Spleen (tissue), 7 donors: Measurements from ENCODE around the gene PANK4.

Source experiments
- CTCF ChIP-seq, 11 experiments: fragments of 200-600 bp in 7 of 11; fragments of 450-650 bp in 4 of 11; sonication (generic) in 4 of 11; IDR thresholded peaks in 8 of 11; conservative IDR thresholded peaks in 3 of 11; 1 replicate in 7 of 11; 2 replicates in 4 of 11; pipeline versions ENCODE4 v1.4.0 to v1.8.0; 2016 to 2021; ENCODE audit warnings: antibody characterized with exemption in 11 of 11, inconsistent platforms in 4 of 11, mild to moderate bottlenecking in 1 of 11
- POLR2A ChIP-seq, 3 donors: fragments of 450-650 bp; IDR thresholded peaks; one replicate each; pipeline ENCODE4 v1.5.1; 2017; ENCODE audit warnings: antibody characterized with exemption in 3 of 3, mild to moderate bottlenecking in 1 of 3
- POLR2AphosphoS5 ChIP-seq, 3 donors: sonication (generic); formaldehyde crosslinking; IDR thresholded peaks; one replicate each; pipeline ENCODE4 v1.5.1; 2017; ENCODE audit warnings: antibody characterized with exemption in 3 of 3
- donor health status: DM: no; HTN: no; CAD: no; lungs with moderate emphysema.
- donor health status: DM: no; HTN: no; CAD: no.
- donor health status: DM: no; HTN: no; CAD: no.

DNA sequence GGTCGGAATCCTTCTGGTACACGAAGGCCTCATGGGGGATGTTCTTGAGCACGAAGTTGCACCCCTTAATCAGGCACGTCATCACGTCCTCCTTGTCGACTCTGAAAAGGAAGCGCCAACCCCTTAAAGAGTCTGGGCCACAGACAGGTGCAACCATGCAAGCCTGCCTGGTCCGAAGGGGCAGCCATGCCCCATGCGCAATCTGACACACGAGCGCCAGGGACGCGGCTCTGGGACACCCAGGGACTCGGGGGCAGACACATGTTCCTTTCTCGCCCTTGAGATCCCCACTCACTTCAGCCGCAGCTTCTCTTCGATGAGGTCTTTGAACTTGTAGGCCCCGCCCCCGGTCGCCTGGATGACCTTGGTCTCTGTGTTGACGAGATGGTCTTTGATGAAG, 5.6 kb downstream of the PANK4 start:
- TF ChIP-seq POLR2A (IDR thresholded peaks at IDR 0.05) (no peak), CTCF (IDR thresholded peaks at IDR 0.05 in 8 of 11, conservative IDR thresholded peaks at IDR 0.05 in 3 of 11) (no peak), POLR2AphosphoS5 (IDR thresholded peaks at IDR 0.05) (peak in 1 of 3 donors; percentile 19)
